ENCODE data around the gene VANGL2. TPM values are rescaled to one million over a fixed set of nuclear protein-coding genes. Genes with fewer than 3 reads are reported as not detected.

The VANGL2 gene
- polyA plus RNA-seq, 4 donors: 29.2 to 43.9 (median 34.9) TPM

GRCh38 chr1:160404094-160404493 is 3.7 kb downstream of the VANGL2 start:
- DNase-seq (ENCODE audit: low read depth in 4 of 4, low spot score in 2 of 4): no peak

- no peak for DNase-seq (ENCODE audit: low read depth in 4 of 4, low spot score in 2 of 4)
Observed at GRCh38 chr1:160405331-160405877, 5.0 kb downstream of the VANGL2 start.

DNA sequence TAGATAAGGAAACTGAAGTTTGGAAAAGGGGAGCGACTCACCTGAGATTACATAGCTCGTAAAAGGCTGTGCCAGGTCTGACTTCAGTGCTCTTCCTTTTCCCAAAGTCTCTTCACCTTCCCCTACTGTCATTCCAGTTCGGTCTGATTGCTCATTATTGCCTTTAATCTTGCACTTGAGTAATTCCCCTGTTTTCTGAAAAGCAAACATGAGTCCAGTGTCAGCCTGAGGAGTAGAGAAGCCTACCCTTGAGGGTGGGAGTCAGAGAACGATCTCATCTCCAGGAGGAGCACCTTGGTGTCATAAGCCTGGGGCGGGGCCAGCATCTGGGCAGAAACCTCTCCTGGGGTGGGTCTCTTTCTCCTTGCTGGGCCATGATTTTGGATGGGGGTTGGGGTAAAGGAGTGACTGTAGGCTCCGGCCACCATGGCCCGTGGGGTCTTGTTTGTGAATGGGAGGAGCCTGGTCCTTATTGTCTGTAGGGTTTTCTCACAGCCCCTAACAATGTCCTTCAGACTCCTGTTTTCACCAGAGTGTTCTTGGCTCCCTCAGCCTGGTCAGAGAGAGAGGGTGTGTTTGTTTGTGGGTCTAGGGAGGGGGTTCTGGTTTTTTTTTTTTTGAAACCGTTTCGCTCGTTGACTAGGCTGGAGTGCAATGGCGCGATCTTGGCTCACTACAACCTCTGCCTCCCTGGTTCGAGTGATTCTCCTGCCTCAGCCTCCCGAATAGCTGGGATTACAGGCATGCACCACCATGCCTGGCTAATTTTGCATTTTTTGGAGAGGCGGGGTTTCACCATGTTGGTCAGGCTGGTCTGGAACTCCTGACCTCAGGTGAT is 6.0 kb downstream of the VANGL2 start:
- no peak for DNase-seq (ENCODE audit: low read depth in 4 of 4, low spot score in 2 of 4)

- DNase-seq (ENCODE audit: low read depth in 4 of 4, low spot score in 2 of 4): no peak
Observed at GRCh38 chr1:160407839-160408801, 7.8 kb downstream of the VANGL2 start.

- no peak for DNase-seq (ENCODE audit: low read depth in 4 of 4, low spot score in 2 of 4)
Observed at GRCh38 chr1:160408864-160409263, 8.5 kb downstream of the VANGL2 start.

DNA sequence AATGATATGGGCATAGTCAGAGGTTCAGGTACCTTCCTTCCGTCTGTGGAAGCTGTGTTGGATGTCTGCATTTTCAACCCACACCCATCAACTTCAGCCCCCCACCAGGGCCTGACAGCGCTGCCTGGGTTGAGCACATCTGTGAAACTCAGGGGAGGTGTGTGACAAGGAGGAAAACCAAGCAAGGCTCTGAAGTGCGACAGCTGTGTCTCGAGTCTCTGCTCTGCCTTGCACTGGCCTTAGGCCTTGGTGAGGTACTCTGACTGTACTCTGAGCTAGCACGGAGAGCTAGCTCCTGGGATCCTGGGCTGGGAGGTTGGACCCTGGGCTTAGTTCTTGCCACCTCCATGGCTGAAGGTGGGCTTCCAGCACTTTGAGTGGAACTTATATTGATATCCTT is 9.1 kb downstream of the VANGL2 start:
- DNase-seq (ENCODE audit: low read depth in 4 of 4, low spot score in 2 of 4): no peak

DNA sequence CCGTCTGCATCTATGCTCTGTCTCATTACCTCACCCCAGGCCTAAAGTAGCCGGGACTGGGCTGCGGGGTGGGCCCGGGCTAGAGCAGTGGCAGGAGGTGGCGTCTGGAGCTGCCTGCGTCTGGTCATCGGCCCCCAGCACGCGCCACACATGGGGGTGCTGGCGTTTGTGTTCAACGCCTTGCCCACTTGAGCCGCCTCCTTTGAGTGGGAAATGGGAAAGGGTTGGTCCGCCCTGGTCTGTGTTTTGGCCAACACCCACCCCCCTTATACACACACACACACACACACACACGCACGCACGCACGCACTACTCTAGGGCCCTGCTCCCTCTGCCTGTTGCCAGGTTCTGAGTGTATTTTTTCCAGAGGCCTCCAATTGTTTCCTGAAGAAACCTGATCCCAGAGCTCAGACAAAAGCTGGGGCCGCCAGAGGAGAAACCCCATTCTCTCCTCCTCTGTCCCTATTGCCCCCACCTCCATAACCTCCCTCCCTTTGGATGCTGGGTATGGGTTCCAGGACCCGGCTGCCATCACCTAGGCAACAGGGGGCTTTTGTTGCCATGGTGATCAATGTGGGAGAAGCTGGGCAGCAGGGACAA is 10.1 kb downstream of the VANGL2 start:
- no peak for DNase-seq (ENCODE audit: low read depth in 4 of 4, low spot score in 2 of 4)

DNA sequence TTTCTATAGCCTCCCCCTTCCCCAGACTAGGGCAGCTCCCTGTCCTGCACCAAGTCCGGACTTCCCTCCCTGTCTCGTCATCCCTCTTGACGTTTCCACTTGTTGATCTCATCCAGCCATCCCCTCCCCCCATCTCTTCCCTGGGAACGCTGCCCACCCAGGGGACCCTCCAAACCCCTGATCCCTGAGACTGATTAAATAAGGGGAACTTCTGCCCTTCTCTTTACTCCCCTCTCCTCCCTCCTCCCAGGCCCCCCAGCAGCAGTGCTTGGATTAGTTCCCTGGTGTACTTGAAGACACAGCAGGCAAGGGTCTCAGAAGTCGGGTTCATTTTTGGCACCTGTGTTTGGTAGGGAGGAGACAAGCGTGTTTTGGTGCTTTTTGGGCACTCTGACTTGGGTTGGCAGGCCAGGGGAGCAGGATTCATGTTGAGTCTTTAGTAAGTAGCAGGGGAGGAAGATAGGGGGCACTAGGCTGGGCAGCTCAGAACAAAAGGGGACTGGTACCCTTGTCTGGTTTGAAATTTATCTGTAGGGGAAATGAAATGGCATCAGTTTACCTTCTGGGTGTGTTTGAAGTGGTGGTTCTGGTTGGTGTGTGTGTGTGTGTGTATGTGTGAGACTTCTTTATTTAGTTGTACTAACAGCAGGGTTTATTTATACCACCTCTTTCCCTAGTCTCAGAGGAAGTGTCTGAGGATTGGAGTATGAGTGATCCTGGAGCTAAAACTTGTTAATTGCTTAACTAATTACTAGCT is 11.1 kb downstream of the VANGL2 start:
- no peak for DNase-seq (ENCODE audit: low read depth in 4 of 4, low spot score in 2 of 4)

- DNase-seq (ENCODE audit: low read depth in 4 of 4, low spot score in 2 of 4): no peak
Observed at GRCh38 chr1:160412028-160412362, 11.6 kb downstream of the VANGL2 start.

DNA sequence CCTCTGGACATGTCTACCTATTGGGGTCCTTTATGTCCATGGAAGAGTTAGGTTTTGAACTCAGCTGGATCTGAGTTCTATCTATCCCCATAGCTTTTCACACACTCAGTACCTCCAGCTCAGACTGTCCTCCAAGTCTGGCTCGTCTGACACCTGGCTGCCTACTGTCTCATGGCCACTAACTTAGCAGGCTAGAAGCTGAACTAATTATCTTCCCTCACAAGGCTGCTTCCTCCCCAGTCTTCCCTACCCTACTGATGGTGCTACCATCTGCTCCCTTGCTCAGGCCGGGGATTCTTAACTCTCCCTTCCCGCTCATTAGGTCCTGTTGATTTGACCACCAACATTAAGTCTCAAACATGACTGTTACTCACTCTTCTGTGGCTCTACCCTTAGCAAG is 13.4 kb downstream of the VANGL2 start:
- no peak for DNase-seq (ENCODE audit: low read depth in 4 of 4, low spot score in 2 of 4)

DNA sequence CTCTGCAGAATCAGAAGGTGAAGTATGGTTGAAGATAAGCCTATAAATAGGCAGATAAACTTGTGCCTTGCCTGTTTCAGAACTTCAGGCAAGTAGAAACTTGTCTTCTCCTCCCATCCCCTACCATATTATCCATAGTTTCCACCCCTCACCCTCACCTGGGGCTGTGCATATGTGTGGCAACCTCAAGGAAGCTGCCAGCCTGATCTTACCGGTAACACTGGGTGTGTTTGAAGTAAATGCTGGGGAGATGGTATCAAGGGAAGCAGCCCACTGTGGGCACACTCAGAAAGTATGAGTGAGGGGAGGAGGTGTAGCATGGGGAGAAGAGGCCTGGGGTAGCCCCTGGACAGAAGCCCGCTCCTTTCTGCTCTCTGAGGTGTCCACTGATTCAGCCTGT is 14.5 kb downstream of the VANGL2 start:
- no peak for DNase-seq (ENCODE audit: low read depth in 4 of 4, low spot score in 2 of 4)

GRCh38 chr1:160415696-160416290 is 15.4 kb downstream of the VANGL2 start:
- no peak for DNase-seq (ENCODE audit: low read depth in 4 of 4, low spot score in 2 of 4)

- no peak for DNase-seq (ENCODE audit: low read depth in 4 of 4, low spot score in 2 of 4)
Observed at GRCh38 chr1:160416369-160416768, 16.0 kb downstream of the VANGL2 start.

- DNase-seq (ENCODE audit: low read depth in 4 of 4, low spot score in 2 of 4): no peak
Observed at GRCh38 chr1:160418483-160418882, 18.1 kb downstream of the VANGL2 start.

- DNase-seq (ENCODE audit: low read depth in 4 of 4, low spot score in 2 of 4): no peak
Observed at GRCh38 chr1:160419150-160419837, 18.9 kb downstream of the VANGL2 start.

DNA sequence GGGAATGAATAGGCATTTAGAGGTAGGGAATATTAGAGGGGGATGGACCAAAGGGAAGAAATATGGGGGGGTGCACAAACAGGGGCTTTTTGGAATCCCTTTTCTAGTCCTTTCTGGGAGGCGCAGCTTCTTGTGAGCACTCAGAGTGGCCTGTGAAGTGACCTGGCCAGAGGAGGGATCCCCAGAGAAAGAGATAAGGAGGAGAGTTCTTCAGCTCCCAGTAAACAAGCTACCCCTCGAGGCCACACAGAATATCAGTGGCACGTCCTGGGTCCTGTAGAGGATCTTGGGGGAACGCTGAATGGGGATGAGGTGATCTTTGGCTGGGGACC is 19.4 kb downstream of the VANGL2 start:
- no peak for DNase-seq (ENCODE audit: low read depth in 4 of 4, low spot score in 2 of 4)

- DNase-seq (ENCODE audit: low read depth in 4 of 4, low spot score in 2 of 4): no peak
Observed at GRCh38 chr1:160420881-160421842, 20.8 kb downstream of the VANGL2 start.

GRCh38 chr1:160421881-160422280 is 21.5 kb downstream of the VANGL2 start:
- no peak for DNase-seq (ENCODE audit: low read depth in 4 of 4, low spot score in 2 of 4)
